Amniotic stem cell (primary cell): Measurements from ENCODE around the gene SIX2.

Source experiments
- DNase-seq: peaks from one replicate; lab custom pipeline; 2025; lab: John Stamatoyannopoulos, UW

Gene SIX2

DNA sequence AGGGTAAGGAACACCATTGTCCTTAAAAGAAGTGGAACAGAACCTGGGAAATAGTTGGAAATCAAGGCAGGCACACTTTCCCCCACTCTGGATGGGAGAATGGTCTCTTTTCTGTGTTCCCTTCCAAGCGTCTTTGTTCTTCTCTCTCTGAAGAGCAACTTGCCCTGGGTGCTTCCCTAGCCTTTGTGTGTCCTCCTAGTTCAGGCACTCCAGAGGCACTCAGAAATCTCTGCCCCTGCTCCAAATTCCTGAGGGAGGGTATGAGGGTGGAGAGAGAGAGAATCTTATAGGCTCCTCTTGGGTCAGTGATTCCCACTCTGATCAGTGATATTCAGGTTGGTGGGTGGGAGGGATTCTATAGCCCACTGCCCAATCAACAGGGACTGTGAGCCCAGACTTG, 8.8 kb upstream of the SIX2 start:
- no peak for DNase-seq

DNA sequence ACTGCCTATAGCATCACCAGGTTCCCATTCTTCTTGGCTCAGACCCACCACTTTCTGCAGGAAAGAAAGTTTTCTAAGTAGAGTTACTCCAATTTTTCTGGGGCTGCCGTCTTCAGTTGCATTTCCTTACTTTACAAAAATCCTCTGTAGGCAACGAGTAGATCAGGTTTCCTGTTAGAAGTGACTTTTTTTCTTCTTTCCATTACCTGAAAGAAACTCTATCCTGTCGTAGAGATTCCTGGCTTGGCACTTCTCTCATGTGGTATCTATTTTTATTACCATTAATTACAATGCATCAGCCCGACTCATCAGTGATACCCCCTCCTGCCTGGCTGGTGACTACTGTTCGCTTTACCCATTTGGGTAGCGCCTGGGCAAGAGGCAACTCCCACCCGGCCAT, 5.6 kb upstream of the SIX2 start:
- no peak for DNase-seq

DNA sequence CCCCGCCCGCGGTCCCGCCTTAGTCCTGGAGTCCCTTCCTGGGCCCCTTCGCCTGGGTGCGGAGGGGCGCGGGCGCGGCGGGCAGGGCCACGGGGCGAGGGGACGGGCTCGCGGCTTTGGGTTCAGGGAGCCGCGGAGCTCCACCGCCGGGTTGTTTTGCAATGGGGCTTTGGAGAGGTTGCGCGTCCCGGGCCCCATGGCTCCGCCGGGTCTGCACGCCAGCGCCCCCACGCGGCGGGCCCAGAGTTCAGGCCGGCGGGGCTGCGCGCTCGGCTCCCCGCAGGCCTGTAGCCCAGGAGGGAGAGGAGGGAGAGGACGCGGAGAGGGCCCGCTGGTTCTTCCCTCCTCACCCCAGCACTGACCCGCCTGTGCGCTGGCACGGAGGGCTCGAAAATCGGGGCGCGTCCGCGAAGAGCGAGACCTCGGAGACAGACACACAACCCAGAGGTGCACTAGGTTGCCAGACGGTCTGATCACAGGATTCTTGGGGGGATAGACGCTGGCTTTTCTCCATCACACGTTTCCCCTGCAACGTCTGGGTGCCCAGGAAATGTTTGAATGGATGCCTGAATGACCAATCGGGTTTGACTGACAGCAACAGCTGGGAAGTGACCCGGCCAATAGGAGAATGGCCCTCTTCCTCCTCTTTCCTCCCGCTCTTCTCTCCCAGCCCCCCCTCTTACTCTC, 4.9 kb upstream of the SIX2 start:
- no peak for DNase-seq

- DNase-seq: no peak
Observed at GRCh38 chr2:45013229-45014015, 4.2 kb upstream of the SIX2 start.

- no peak for DNase-seq
Observed at GRCh38 chr2:45012733-45013132, 3.5 kb upstream of the SIX2 start.

- DNase-seq: no peak
Observed at GRCh38 chr2:45011621-45012602, 2.7 kb upstream of the SIX2 start.

DNA sequence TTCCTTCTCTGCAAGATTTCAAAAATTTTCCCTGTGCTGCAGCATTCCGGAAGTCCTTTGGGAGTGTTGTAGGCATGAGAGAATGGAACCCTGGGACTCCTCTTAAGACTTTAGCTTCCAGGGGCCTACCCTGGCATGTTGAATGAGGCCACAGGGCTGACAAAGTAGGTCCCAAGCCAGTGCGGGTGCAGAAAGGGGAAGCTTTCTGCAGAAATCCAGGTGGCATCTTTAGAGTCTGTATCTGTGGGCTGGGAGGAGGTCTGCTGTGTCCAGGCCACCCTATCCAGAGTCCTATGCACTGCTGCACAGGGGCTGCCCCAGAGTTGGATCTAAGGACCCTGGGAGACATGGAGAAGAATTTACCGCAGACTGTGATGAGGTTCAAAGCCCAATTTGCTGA, 1.9 kb upstream of the SIX2 start:
- no peak for DNase-seq

GRCh38 chr2:45010702-45011012, 1.4 kb upstream of the SIX2 start:
- no peak for DNase-seq

GRCh38 chr2:45009928-45010701, 863 bp upstream of the SIX2 start:
- peak; percentile 73 for DNase-seq

GRCh38 chr2:45008296-45009129, 739 bp downstream of the SIX2 start:
- no peak for DNase-seq

- no peak for DNase-seq
Observed at GRCh38 chr2:45007961-45008295, 1.3 kb downstream of the SIX2 start.

- no peak for DNase-seq
Observed at GRCh38 chr2:45006942-45007287, 2.3 kb downstream of the SIX2 start.

GRCh38 chr2:45006041-45006941, 3.0 kb downstream of the SIX2 start:
- no peak for DNase-seq

GRCh38 chr2:45005261-45006002, 3.8 kb downstream of the SIX2 start:
- no peak for DNase-seq

DNA sequence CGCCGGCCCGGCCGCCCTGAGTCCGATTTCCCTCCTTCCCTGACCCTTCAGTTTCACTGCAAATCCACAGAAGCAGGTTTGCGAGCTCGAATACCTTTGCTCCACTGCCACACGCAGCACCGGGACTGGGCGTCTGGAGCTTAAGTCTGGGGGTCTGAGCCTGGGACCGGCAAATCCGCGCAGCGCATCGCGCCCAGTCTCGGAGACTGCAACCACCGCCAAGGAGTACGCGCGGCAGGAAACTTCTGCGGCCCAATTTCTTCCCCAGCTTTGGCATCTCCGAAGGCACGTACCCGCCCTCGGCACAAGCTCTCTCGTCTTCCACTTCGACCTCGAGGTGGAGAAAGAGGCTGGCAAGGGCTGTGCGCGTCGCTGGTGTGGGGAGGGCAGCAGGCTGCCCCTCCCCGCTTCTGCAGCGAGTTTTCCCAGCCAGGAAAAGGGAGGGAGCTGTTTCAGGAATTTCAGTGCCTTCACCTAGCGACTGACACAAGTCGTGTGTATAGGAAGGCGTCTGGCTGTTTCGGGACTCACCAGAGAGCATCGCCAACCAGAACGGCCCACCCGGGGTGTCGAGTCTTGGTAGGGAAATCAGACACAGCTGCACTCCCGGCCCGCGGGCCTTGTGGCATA, 4.6 kb downstream of the SIX2 start:
- DNase-seq: no peak

DNA sequence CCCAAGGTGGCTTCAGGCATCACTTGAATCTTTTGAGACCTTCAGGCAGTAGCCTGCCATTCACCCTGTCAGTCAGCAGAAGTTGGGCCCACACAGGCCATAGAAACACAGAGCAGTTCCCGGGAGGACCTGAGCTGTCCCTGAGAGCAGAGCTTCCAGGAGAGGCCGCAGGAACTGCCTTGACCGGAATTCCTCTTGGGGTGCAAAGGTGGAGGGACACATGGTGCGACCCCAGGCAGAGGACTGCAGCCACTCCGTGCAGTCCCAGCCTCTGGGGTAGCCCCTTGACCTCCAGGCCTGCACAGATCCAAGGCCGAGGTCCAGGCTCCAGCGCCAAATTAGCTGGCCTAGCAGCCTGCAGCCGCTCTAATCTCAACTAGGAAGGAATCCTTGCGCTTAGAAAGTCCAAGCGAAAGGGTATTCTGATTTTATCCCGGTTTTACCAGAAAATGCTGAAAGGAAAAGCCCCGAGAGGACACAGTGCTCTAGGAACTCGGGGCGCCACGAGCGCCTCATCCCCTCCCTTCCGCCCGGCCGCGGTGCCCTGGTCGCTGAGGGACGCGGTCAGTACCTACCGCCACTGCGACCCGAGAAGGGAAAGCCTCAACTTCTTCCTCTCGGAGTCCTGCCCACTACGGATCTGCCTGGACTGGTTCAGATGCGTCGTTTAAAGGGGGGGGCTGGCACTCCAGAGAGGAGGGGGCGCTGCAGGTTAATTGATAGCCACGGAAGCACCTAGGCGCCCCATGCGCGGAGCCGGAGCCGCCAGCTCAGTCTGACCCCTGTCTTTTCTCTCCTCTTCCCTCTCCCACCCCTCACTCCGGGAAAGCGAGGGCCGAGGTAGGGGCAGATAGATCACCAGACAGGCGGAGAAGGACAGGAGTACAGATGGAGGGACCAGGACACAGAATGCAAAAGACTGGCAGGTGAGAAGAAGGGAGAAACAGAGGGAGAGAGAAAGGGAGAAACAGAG, 5.4 kb downstream of the SIX2 start:
- no peak for DNase-seq

DNA sequence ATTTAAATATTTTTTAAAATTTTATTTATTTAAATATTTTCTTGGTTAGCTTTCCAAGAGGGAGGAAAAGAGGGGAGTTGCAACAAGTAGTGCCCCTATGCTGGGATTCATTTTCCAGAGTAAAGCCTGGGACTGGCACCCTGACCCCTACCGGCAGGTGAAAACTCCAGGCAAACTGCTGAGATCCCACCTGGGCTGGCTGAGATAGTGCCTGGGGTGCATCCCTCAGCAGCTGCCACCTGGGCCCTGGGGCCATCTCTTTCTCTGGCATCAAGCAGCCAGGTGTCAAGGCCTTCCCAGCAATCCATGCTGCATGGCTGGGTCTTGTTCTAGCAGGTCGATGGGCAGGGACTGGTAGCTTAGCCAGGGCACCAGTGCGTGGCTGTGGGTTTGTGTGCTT, 6.6 kb downstream of the SIX2 start:
- no peak for DNase-seq

- no peak for DNase-seq
Observed at GRCh38 chr2:45001869-45002385, 7.3 kb downstream of the SIX2 start.
